Upper lobe of left lung (tissue), 6 donors: ENCODE results near the gene PLEKHM2. TPM values are rescaled to one million over a fixed set of nuclear protein-coding genes. Genes with fewer than 3 reads are reported as not detected.
A peak's percentile ranks its signal among the peaks of the same experiment; 100 is the strongest.

Source experiments
- ATAC-seq, 2 donors: fragments of 200-7000 bp; cut with Tn5 transposase; one replicate each; pipeline ENCODE4 v1.9.1; 2022; ENCODE audit warnings: mild to moderate bottlenecking in 2 of 2, moderate library complexity in 2 of 2; ENCODE audit not compliant: low FRiP score in 2 of 2
- DNase-seq, 2 donors: peaks; one replicate each; pipeline ENCODE4 v3.0.0-alpha.2; 2019 to 2020
- H3K27ac ChIP-seq, 4 donors: fragments of 200-600 bp; sonication (generic); one replicate each; pipeline ENCODE4 v1.5.1; 2016 to 2019
- H3K27me3 ChIP-seq, 4 donors: fragments of 200-600 bp; sonication (generic); one replicate each; pipeline ENCODE4 v1.5.1; 2017 to 2019
- H3K36me3 ChIP-seq, 4 donors: fragments of 200-600 bp; sonication (generic); one replicate each; pipeline ENCODE4 v1.5.1; 2016 to 2019
- H3K4me1 ChIP-seq, 4 donors: fragments of 200-600 bp; sonication (generic); one replicate each; pipeline ENCODE4 v1.5.1; 2018 to 2019
- H3K4me3 ChIP-seq, 4 donors: fragments of 200-600 bp; sonication (generic); one replicate each; pipeline ENCODE4 v1.5.1; 2017 to 2019; ENCODE audit warnings: mild to moderate bottlenecking in 2 of 4, moderate library complexity in 1 of 4
- H3K9me3 ChIP-seq, 4 donors: fragments of 200-600 bp; sonication (generic); one replicate each; pipeline ENCODE4 v1.5.1; 2018 to 2019
- CTCF ChIP-seq, 6 experiments: fragments of 450-650 bp in 4 of 6; fragments of 200-600 bp in 2 of 6; sonication (generic) in 2 of 6; IDR thresholded peaks; one replicate each; pipeline ENCODE4 v1.5.1; 2016 to 2019; ENCODE audit warnings: antibody characterized with exemption in 6 of 6
- EP300 ChIP-seq, 4 donors: sonication (generic); formaldehyde crosslinking; IDR thresholded peaks; one replicate each; pipeline ENCODE4 v1.5.1; 2017; ENCODE audit warnings: antibody characterized with exemption in 4 of 4, control low read depth in 2 of 4
- POLR2A ChIP-seq, 4 donors: fragments of 450-650 bp; IDR thresholded peaks; one replicate each; pipeline ENCODE4 v1.5.1; 2016 to 2017; ENCODE audit warnings: antibody characterized with exemption in 4 of 4, mild to moderate bottlenecking in 2 of 4
- POLR2AphosphoS5 ChIP-seq, 2 donors: sonication (generic); formaldehyde crosslinking; IDR thresholded peaks; one replicate each; pipeline ENCODE4 v1.5.1; 2017; ENCODE audit warnings: antibody characterized with exemption in 2 of 2
- WGBS, 2 donors: methylation state at CpG; one replicate each; pipeline ENCODE4 v1.1.5; 2017 to 2018; 5-methylcytosine and 5-hydroxymethylcytosine counted together
- total RNA-seq, 6 donors: library from RNA; depleted of rRNA in 4 of 6; stranded (reverse); fragments of >200 nt in 4 of 6; gene quantifications; one replicate each; pipeline versions ENCODE4 v1.1.0 to v1.2.1, GENCODE V29; 2016 to 2021
- donor health status: DM: no; HTN: no; CAD: no; lungs with moderate emphysema.
- donor health status: DM: no; HTN: yes; CAD: no; lungs with severe emphysema.

PLEKHM2 gene
- total RNA-seq, 6 donors from 2014 or later, result 50.3 to 120 (median 83.3) TPM

- DNase-seq, result no peak
- Histone ChIP-seq H3K4me3 (peak overlapping the region in 1 of 4 donors; percentile 82), H3K27ac (peak overlapping the region; percentile 74 to 85 (median 76)), H3K9me3 (no peaks in the 10 kb centered on the region), H3K4me1 (peaks cover 16 to 38% (median 37%) of the 10 kb centered on the region in 4 donors), H3K27me3 (peaks cover 0 to 22% (median 16%) of the 10 kb centered on the region in 4 donors), H3K36me3 (peaks cover 0 to 8% (median 0%) of the 10 kb centered on the region in 4 donors)
- TF ChIP-seq POLR2A (IDR thresholded peaks at IDR 0.05), result no peak
- no peak for TF ChIP-seq CTCF (IDR thresholded peaks at IDR 0.05)
- peak; percentile 66 to 79 for TF ChIP-seq POLR2AphosphoS5 (IDR thresholded peaks at IDR 0.05)
- TF ChIP-seq EP300 (IDR thresholded peaks at IDR 0.05), result peak in 2 of 4 donors; percentile 57 to 88
- ATAC-seq, result peak in 1 of 2 donors; percentile 17
- WGBS, 2 donors, result 33 to 35% methylated on average over 6 to 12 of the region's 12 CpGs
Observed at GRCh38 chr1:15760520-15761211, 76.5 kb downstream of the PLEKHM2 start.

GRCh38 chr1:15761366-15762128 is 77.4 kb downstream of the PLEKHM2 start:
- Histone ChIP-seq H3K4me1 (peaks cover 11 to 32% (median 30%) of the 10 kb centered on the region in 4 donors), H3K36me3 (peaks cover 0 to 13% (median 0%) of the 10 kb centered on the region in 4 donors), H3K27me3 (peaks cover 0 to 22% (median 16%) of the 10 kb centered on the region in 4 donors), H3K9me3 (no peaks in the 10 kb centered on the region), H3K27ac (peak overlapping the region; percentile 74 to 85 (median 76)), H3K4me3 (peak overlapping the region in 1 of 4 donors; percentile 82)
- ATAC-seq, result no peak
- 43 to 51% methylated on average over 8 of the region's 8 CpGs for WGBS, 2 donors
- TF ChIP-seq CTCF (IDR thresholded peaks at IDR 0.05) (no peak), EP300 (IDR thresholded peaks at IDR 0.05) (no peak), POLR2A (IDR thresholded peaks at IDR 0.05) (no peak), POLR2AphosphoS5 (IDR thresholded peaks at IDR 0.05) (no peak)
- no peak for DNase-seq

- ATAC-seq, result no peak
- no peak for DNase-seq
- Histone ChIP-seq H3K4me1 (peaks cover 8 to 22% (median 21%) of the 10 kb centered on the region in 4 donors), H3K4me3 (no peak overlapping the region), H3K36me3 (peaks cover 0 to 13% (median 2%) of the 10 kb centered on the region in 4 donors), H3K27me3 (peaks cover 0 to 21% (median 13%) of the 10 kb centered on the region in 4 donors), H3K27ac (no peak overlapping the region), H3K9me3 (no peaks in the 10 kb centered on the region)
- 81 to 88% methylated on average over 5 to 10 of the region's 10 CpGs for WGBS, 2 donors
- TF ChIP-seq POLR2AphosphoS5 (IDR thresholded peaks at IDR 0.05) (no peak), POLR2A (IDR thresholded peaks at IDR 0.05) (no peak), EP300 (IDR thresholded peaks at IDR 0.05) (no peak), CTCF (IDR thresholded peaks at IDR 0.05) (no peak)
Observed at GRCh38 chr1:15762546-15762945, 78.4 kb downstream of the PLEKHM2 start.

- TF ChIP-seq EP300 (IDR thresholded peaks at IDR 0.05), result no peak
- no peak for TF ChIP-seq CTCF (IDR thresholded peaks at IDR 0.05)
- no peak for TF ChIP-seq POLR2A (IDR thresholded peaks at IDR 0.05)
- no peak for TF ChIP-seq POLR2AphosphoS5 (IDR thresholded peaks at IDR 0.05)
- H3K4me1 ChIP-seq, result peaks cover 2 to 6% (median 4%) of the 10 kb centered on the region in 4 donors
- H3K36me3 ChIP-seq, result peaks cover 0 to 16% (median 5%) of the 10 kb centered on the region in 4 donors
- DNase-seq (no peak), ATAC-seq (no peak)
- no peaks in the 10 kb centered on the region for H3K9me3 ChIP-seq
- WGBS, 2 donors, result 68 to 72% methylated on average over 10 of the region's 10 CpGs
- peaks cover 0 to 8% (median 1%) of the 10 kb centered on the region in 4 donors for H3K27me3 ChIP-seq
- no peak overlapping the region for H3K4me3 ChIP-seq
- H3K27ac ChIP-seq, result no peak overlapping the region
Observed at GRCh38 chr1:15764269-15764764, 80.2 kb downstream of the PLEKHM2 start.
